Activated CD8-positive, alpha-beta memory T cell treated with anti-CD3 and anti-CD28 coated beads for 4 hours (primary cell): ENCODE measurements around the gene RB1.
A peak's percentile ranks its signal among the peaks of the same experiment; 100 is the strongest.
"Not testable (repeated sequence)": the region's sequence is repeated elsewhere in the genome, so short reads cannot be mapped to it uniquely, and the experiment has no call there.

Source experiments
- DNase-seq, 2 donors: peaks; one replicate each; pipeline ENCODE4 v3.0.0-alpha.2; 2020; ENCODE audit warnings: low read depth in 2 of 2

RB1 gene

DNA sequence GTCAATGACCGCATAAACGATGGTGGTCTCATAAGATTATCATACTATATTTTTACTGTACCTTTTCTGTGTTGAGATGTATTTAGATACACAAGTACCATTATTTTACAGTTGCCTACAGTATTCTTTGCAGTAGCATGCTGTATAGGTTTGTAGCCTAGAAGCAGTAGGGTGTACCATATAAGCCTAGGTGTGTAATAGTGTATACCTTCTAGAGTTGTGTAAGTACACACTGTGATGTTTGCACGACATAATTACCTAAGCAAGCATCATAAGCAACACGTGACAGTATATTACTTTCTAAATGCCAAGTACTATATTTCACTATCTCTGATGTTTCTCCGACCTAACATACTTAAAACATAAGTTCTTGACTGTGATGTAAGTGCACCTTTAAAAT is 106.6 kb downstream of the RB1 start:
- no peak for DNase-seq

DNA sequence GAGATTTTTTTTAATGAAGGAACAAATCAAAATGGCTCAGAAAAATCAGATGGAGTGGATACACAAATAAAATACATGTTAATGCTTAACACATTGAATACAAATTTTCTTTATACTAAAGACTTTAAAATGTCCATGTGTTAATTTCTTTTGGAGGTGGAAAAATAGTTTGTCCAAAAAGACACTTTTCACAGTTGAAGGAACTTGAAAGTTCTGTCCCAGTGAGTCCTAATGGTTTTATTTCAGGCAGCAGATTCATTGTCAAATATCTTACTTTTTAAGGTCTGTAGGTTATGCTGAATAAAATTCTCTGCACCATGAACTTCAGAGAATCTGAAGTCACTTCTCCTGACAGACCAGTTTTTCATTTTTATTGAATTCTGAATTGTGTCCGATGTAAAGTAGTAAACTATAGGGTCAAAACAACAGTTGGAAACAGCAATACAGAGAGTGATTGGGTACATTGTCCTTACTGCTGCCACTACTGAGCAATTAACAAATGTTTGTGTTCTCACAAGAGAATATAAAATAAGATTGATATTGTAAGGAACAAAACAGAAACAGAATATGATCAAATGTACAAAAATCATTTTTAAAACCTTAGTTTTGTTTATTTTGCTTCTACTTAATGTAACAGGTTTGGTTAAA is 107.7 kb downstream of the RB1 start:
- no peak for DNase-seq

DNA sequence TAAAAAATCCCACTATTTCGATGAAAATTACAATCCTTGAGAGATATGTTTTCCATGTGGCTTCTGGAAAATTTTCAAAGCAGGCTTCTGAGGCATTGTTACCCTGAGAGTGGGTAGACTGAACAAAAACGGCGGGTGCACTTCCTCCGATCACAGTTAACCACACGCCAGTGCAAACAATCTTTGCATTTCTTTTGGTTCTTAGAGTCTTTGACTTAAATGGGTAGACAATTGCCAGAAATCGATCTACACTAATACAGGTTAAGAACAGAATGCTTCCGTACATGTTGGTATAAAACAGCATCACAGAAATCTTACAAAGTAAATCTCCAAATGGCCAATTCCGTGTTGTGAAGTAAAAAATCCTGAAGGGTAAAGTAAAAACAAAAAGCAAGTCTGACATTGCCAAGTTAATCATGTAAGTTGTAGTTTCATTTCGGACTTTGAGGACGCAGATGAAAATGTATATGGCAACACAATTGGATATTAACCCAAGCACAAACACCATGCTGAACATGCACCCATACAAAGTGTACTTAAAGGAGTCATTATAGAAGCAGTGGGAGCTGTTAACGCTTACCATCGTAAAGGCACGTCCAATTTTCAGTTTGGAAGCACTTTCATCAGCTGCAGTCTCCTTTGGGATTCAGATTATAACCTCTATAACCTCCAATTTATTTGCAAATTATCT is 108.4 kb downstream of the RB1 start:
- peak in 1 of 2 donors; percentile 9 for DNase-seq

DNA sequence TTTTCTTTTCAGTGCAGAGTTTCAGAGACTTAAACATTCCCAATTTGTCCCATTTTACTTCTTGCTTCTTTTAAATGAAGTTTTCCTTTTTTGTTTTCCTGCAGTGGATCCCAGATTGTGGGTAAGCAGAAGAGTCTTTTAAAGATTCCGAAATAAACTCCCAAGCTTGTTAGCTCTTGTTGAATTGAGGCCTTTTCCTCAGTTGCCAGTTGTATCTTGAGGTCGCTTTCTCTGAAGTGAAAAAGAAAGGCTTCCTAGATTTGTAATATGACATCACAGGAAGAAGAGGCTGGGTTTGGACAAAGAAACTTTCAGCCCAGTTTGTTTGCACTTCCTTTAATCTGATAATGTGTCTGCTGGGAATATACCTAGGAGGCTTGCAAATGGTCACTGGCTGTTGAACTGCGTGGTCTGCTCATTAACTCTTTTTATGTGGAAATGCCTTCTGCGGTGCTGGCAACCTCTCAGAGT is 109.4 kb downstream of the RB1 start, which contains the start of gene LPAR6:
TSS of gene LPAR6 (minus strand) at position 233 of the 471 bp plus-strand sequence. CDS start 690 bp downstream, outside the sequence.
- DNase-seq: no peak

DNA sequence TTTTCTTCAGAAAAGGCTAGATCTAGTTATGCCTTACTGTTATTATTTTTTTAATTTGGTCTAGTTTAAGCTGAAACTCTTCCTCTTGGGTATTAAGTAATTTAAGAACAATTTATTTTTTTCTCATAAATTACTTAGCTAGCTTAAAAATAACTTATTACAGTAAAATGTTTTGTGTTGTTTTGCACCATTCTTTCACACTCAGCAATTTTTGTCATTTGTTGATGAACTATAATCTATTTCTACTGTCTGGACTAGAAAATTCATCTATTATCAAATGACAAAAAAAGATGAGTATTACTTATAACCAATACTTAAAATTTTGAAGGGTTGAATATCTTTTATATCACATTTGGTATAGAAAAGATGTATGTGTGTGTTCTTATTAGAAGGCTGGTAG is 111.0 kb downstream of the RB1 start:
- DNase-seq: no peak

DNA sequence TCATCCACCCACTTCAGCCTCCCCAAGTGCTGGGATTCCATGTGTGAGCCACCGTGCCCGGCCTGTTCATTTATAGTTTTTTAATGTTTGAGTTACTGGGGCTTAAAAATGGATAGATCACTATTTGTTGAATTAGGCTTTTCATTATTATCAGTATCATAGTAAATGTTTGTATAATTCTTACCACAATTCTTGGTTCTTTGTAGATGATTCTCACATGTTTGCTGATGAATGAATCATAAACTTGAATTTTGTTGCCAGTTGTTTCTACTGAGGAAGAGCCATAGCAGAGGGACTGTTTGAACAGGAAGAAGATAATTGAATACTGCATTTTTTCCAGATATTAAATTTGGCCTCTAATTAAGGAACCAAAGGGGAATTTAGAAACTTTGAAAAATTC is 112.0 kb downstream of the RB1 start:
- DNase-seq: no peak

DNA sequence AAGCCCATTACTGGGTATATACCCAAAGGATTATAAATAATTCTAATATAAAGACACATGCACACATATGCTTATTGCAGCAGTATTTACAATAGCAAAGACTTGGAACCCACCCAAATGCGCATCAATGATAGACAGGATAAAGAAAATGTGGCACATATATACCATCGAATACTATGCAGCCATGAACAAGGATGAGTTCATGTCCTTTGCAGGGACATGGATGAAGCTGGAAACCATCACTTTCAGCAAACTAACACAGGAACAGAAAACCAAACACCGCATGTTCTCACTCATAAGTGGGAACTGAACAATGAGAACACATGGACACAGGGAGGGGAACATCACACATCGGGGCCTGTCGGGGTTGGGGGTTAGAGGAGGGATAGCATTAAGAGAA is 118.5 kb downstream of the RB1 start:
- DNase-seq: not testable (repeated sequence)

DNA sequence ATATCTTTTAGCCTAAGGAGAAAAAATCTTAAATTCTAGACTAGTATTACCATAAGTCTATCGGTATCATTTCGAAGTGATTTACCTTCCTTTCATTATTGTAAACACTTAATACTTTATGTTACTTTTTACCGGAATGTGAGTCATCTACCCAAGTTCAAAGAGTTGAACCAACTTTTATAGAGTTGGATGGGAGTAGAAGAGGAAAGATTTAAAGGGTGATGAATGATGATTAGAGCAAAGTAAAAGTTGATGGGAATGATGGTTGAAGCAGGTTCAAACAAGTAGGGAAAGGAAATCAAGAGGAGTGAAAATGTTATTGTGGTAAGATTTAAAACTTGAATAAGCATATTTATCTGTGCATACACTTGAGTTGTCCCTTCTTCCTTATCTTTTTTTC is 120.7 kb downstream of the RB1 start:
- no peak for DNase-seq

DNA sequence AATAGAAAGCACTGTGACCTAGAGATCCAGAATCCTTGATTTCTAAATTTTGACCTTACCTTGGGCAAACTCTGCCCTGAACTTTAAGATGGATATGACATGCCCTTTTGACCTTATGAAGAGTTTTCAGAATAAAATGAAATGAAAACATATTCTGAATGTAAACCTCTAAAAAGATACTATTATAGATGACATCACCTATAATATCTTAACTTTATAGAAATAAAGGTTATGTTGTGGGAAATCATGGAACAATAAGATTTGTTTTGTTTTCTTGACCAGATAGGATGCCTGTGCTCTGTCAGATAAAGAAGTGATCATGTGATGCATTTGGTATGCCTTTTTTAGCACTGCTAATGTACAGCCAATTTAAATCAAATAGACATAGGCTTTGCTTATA is 122.5 kb downstream of the RB1 start:
- no peak for DNase-seq

DNA sequence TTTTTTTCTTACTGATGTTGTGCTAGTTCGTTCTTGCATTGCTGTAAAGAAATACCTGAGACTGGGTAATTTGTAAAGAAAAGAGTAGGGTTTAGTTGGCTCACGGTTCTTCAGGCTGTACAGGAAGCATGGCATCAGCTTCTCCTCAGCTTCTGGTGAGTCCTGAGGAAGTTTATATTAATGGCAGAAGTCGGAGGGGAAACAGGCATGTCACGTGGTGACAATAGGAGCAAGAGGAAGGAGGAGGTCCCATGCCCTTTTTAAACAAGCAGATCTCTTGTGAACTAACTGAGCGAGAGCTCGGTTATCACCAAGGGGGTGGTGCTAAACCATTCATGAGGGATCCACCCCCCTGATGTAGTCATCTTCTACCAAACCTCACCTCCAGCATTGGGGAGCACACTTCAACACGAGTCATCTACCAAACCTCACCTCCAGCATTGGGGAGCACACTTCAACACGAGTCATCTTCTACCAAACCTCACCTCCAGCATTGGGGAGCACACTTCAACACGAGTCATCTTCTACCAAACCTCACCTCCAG is 123.3 kb downstream of the RB1 start:
- DNase-seq: not testable (repeated sequence)

DNA sequence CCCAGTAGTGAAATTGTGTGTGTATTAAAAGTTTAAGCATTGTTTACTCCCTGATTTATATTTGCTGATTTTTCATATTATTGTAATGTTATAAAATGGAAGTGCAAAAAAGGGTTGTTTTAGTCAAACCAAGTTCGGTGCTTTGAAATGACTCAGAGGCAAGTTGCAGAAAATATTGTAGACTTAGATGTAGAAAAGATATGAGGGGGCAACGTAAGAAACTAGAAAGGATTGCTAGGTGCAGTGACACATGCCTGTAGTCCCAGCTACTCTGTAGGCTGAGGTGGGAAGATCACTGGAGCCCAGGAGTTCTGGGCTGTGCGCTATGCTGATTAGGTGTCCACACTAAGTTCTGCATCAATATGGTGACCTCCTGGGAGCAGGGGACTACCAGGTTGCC is 125.5 kb downstream of the RB1 start:
- no peak for DNase-seq

DNA sequence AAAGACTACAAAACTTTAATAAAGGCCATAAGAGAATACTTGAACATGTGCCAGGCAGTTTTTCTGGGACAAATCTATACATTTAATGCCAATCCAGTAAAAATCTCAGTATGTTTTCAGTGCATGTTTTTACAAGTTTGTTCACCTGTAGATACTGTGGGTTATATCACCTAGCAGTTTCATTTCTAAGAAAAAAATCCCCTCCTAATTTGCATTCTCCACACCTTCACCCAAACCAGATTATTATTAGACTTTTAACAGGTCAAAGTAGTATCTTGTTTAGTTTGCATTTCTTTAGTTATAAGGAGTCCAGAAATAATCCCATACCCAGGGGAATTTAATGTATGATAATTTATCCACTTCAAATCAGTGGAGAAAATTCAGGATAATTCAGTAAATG is 126.3 kb downstream of the RB1 start:
- DNase-seq: no peak

DNA sequence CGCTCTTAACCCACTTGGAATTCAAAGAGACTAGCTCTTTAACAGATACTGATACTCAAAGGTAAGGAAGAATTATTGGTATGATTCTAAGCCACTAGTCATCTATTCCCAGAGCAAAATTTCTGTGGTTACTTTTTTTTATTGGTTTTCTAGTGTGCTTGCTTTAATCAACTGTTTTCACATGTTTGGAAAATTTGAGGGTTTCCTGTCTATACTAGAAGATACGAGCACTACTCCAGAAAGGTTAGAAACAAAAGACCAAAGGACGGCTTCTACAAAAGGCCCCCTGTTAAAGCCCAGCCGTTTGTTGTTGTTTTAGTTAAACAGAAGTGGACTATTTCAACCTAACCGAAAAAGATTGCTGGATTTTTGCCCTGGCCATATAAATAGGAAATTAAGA is 127.9 kb downstream of the RB1 start:
- no peak for DNase-seq

DNA sequence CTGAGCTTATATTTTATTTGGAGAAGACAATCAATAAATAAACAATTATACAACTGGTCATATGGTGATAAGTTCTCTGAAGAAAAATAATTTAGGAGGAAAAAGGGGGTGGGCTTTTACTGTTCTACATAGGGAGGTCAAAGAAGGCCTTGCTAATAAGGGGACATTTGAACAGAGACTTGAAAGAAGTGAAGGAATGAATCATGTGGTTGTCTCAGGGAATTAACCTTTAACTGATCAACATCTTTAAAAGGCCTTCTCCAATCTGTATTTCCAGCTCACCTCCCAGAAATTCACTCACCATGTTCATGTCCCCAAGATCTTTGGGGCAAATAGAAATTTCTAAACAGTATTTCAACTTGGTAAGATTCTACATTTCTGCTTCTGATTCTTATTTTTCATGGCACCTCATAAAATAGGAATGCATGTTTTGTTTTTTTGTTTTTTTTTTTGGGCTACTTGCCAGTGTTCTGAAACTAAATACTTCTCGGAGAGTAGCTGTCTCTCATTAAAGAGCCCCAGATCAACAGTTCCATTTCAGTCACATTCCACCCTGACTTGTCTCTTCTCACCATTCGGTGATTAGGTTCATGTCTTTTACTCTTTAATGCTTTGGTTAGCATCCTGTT is 128.6 kb downstream of the RB1 start:
- DNase-seq: no peak

DNA sequence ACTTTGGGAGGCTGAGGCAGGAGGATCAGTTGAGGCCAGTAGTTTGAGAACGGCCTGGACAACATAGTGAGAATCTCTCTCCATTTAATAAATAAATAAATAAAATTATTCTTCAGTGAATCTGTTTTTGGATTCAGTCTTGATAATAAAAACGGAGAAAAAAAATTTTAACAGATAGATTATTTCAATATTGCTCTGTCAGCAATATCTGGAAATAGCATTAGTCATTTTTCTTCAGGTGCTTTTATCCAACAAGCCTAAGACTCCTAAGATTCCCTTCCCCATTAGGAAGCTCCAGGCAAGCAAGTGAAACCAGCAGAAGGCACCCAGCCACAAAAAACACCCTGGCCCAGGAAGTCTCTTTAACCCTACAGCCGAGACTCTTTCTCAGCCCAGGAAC is 130.6 kb downstream of the RB1 start:
- DNase-seq: no peak

DNA sequence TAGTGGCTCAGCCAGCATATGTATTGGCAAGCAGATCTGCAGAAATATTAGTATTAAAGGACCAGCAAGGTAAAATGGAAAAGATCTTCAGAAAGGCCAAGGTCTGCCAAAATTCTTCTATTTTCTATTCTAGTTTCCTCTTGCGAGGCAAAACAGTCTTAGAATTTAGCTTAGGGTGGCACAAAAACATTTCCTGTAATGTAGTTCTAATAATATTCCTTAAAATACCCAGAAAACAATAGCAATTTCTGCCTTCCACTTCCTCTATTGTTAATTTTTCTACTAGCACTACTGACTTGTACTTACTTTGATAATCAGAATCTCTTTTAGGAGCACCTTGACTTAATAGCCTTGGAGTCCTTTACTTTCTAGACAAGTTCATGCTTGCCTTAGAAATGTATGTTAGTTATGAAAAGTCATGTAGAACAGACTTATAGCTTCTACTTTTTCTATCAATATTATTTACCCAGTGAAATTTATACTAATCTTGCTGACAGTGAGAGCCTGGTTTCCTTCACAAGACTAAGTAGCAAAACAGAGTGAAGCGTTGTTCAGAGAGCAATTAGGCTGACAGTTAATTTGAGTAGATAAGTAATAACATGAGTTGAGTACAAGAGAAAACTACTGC is 133.2 kb downstream of the RB1 start:
- DNase-seq: no peak

DNA sequence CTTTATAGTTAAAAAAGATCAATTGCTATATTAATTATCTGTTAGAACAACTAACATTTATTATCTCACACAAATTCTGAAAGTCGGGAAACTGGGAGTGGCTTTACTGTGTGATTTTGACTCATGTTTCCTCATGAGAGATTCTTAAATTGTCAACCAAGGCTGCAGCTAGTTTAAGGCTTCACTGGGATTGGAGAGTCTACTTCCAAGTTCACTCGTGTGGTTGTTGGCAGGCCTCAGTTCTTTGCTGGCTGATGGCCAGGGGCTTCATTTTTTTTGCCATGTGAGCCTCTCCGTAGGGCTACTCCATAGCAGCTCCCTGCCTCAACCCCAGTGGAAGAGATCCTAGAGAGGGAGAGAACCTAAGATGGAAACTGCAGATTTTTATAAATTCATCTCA is 133.8 kb downstream of the RB1 start:
- no peak for DNase-seq

DNA sequence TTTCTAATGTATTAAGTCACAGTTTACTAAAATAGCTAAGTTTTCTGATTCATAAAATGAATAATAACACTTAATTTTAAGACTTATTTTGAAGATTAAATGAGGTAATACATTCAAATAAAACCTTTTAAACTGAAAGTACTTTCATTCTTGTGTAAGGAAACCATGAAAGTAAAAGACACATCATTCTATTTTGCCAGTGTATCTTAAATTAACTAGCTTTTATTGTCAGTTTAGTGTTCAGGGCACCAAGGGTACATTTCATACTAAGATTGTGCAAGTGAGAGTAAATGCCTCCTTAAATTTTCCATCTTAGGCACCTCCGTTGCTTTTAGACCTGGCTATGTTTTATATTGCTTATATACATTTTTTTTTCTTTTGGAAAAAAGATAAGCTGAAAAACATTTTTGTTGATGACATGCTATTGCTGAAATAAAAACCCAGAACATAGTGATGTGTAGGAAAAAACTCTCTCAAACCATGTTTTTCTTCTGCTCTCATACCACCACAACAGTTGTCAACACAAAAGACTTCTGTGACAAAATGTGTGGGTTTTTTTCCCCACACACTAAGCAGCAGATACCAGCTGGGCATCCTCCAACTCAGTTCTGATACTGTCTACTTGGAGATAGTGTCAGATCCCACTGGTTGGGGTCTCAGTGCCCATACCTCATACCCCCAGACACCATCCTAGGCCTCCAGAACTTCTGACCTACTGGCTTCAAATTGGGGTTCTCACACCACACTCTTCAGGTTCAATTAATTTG is 140.1 kb downstream of the RB1 start:
- no peak for DNase-seq

DNA sequence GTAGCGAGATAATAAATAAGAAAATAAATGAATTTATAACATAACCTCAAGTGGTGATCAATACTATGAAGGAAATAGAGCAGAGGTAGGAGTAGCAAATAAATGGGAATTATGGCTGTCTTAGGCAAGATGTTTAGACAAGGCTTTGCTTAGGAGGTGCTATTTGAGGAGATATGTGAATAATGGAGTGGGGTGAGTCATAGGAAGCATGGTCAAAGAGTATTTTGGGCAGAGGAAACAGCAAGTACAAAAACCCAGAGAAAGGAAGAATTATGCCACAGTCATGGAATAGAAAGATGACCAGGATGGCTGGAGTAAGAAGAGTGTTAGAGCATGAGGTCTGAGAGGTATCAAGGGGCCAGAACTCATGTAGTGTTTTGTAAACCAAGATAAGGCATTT is 142.9 kb downstream of the RB1 start:
- DNase-seq: no peak

DNA sequence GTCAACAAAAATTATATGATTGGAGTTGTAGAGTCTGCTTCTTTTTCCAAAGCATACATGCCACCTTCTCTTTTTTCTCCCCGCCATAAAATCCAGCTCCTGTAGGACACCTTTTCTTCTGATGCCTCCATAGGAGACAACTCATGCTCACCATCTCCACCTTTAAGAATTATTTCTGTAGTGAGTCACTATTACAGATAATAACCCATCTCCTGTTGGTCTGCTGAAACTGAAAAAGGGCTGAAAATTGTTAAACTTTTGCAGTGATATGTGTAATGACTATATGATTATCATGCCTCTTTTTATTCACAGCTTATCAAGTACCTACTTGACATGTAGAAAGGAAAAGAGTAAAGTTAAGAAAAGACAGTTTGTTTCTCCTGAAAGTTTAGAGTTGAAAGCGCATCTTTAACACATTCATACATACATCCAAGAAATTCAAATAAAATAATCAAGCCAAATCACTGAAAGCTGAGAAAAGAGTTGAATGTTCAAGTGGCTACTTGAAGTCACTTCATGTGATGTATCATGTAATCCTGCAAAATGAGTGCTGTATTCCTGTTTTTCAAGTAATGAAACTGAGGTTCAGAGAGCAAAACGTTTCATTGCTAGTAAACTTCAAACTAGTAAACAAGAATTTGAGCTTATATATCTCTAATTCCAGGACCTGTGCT is 144.9 kb downstream of the RB1 start:
- DNase-seq: no peak
